NK-92 (cell line): ENCODE results near the gene HIP1.
"Not testable (repeated sequence)": the region's sequence is repeated elsewhere in the genome, so short reads cannot be mapped to it uniquely, and the experiment has no call there.

ENCODE experiments used
- DNase-seq: peaks from one replicate; lab custom pipeline; 2025; ENCODE audit not compliant: unreplicated experiment; lab: John Stamatoyannopoulos, UW

The HIP1 gene

GRCh38 chr7:75619636-75620035, 119.1 kb downstream of the HIP1 start:
- DNase-seq: no peak

GRCh38 chr7:75617634-75618234, 121.0 kb downstream of the HIP1 start:
- DNase-seq: no peak

- DNase-seq: no peak
These were observed 122.1 kb downstream of the HIP1 start for GRCh38 chr7:75616421-75617167.

GRCh38 chr7:75614401-75614800, 124.3 kb downstream of the HIP1 start:
- DNase-seq: no peak

DNA sequence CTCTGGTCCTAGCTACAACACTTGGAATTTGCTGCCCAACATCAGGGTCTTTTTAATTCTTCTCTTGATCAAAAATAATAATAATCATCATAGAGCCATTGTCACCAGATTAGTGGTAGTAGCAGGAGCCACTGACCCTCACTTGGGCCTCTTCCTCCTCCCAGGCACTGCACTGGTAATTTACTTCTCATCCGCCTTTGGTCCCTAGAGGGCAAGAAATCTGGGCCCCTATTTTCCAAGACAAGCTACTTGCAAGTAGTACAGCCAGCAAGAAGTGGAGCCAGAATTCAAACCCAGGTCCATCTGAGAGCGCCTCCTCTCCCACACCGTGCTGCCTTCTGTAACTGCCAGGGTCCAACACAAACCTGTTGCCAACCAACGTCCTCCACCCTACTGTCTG, 125.4 kb downstream of the HIP1 start:
- no peak for DNase-seq

GRCh38 chr7:75611557-75612178, 127.1 kb downstream of the HIP1 start:
- DNase-seq: no peak

GRCh38 chr7:75609416-75609815, 129.3 kb downstream of the HIP1 start:
- not testable (repeated sequence) for DNase-seq

GRCh38 chr7:75608451-75609122, 130.2 kb downstream of the HIP1 start:
- no peak for DNase-seq

- no peak for DNase-seq
These were observed 134.3 kb downstream of the HIP1 start for GRCh38 chr7:75604408-75604807.

- not testable (repeated sequence) for DNase-seq
These were observed 135.9 kb downstream of the HIP1 start for GRCh38 chr7:75602831-75603230.

DNA sequence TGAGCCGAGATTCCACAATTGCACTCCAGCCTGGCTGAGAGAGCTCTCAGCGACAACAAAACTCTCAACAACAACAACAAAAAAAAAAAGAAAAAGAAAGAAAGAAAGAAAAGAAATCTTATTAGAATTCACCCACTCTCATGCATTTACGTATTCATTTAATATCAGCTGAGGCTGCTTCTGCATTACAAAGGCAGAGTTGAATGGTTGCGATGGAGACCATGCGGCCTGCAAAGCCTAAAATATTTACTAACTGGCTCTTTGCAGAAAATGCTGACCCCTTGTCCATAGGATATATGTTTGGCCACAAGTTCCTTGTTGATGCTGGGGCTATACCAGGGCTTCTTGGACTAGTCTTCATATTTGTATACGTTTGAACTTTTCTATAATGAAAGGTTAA, 137.2 kb downstream of the HIP1 start:
- no peak for DNase-seq

- not testable (repeated sequence) for DNase-seq
These were observed 138.0 kb downstream of the HIP1 start for GRCh38 chr7:75600748-75601147.

DNA sequence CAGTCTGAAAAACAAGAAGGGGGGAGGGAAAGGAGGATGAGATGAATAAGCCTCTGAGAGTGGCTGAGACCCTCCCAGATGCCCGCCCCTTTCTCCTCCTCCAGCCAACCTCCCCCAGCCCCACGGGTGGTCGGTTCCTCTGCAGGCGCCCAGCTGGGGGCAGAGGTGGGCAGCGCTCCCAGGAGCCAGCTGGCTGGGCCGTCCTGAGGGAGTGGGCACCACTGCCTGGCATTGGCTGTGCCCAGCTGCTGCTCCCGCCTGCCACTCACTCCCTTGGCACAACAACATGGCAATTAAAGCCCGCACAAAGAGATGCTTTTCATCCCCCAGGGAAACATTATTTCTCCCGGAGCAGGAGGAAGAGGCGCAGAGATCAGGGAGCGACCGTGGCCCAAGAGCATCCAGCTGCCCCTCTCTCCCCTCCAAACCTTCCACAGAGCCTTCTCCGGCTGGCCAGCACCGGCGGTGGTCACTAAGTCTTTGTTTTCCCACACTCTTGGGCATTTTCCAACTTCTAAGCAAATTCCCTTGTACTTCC, 139.4 kb downstream of the HIP1 start:
- DNase-seq: no peak

DNA sequence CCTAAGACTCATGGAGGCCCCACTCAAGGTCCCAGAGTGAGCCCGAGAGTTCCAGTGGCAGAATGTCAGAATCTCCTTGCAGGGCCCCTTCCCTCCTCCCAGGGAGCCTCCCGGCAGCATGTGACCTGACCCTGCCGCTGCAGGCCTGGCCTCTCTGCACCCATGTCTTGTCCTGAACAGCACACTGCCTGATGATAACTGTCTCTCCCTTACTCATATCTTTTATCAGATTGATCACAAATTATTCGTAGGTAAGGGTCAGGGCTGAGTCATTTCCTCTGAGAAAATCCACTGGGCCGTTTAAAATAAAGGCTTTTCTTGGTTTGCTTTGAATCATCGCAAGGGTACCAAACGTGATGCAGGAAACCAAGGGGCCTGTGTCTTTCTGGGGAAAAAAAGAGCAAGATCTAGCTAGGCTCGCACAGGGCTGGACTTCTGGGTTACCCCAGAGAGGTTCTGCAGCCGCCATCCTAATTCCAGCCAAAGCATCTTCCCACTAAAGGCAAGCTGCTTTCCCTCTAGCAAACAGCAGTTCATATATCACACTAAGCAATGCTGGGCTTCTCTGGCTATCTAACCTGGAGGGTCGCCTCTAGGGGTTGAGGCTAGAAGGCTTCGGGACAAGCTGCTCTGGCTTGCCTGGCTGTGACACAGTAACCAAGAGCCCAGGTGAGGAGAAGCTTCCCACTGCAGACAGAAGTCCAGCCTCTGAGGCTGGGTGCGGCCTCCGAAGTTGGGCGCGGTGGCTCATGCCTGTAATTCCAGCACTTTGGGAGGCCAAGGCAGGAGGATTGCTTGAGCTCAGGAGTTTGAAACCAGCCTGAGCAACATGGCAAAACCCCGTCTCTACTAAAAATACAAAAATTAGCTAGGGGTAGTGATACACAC, 141.8 kb downstream of the HIP1 start:
- DNase-seq: no peak

DNA sequence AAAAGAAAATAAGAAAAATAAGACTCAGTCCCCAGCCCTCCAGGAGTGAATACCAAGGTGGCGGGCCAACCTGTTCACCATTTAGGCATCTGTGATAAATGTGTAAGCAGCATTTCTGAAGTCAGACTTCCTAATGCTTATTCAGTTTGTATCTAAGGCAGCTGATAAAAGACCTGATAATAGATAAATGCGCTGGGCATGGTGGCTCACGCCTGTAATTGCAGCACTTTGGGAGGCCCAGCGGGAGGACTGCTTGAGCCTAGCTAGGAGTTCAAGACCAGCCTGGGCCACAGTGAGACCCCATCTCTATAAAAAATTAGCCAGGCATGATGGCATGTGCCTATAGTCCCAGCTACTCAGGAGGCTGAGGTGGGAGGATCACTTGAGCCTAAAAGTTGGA, 143.0 kb downstream of the HIP1 start:
- DNase-seq: no peak

- not testable (repeated sequence) for DNase-seq
These were observed 145.1 kb downstream of the HIP1 start for GRCh38 chr7:75593500-75594184.

DNA sequence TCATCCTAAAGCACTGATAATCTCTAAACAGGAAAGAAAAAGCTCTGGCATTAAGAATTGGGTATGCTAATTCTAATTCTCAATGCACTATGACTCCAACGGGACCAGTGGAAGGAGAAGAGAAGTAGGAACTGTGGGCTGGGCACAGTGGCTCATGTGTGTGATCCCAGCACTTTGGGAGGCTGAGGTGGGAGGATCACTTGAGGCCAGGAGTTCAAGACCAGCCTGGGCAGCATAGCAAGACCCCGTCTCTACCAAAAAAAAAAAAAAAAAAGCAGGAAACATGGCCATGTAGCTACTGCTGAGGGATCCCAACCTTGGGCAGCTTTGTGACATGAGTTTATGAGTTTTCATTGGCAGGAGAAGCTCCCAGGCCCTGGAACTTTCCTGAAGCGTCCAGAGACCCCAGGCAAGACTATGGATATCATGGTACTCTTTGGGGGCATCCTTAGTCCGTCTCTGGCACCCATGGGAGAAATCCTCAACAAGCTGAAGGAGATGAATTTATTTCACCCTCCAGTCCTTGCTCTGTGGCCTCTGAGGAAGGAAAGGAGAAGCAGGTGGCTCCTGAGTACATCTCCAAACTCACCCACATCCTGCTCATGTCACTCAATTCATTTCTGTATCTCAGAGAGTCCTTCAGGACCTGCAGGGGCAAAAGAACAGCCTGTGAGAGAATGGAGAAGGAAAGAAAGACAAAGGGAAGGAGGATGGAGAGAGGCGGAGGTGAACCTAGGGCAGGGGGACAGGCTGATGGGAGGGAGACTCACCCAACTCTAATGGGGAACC, 147.1 kb downstream of the HIP1 start:
- no peak for DNase-seq

GRCh38 chr7:75590373-75591005, 148.3 kb downstream of the HIP1 start:
- DNase-seq: no peak

- DNase-seq: no peak
These were observed 154.4 kb downstream of the HIP1 start for GRCh38 chr7:75584354-75584753.
